BLaER1 treated with 17β-estradiol and CSF1 and Interleukin-3, amounts not matched to agents 10 nM and 100 nM (cell line): ENCODE measurements around the gene TTC4.

Experiments used
- H3K27ac ChIP-seq, 11 experiments: shearing (Covaris generic); formaldehyde crosslinking; 2 replicates each; pipeline ENCODE4 v1.8.1; 2022
- H3K27me3 ChIP-seq, 11 experiments: shearing (Covaris generic); formaldehyde crosslinking; 2 replicates each; pipeline ENCODE4 v1.8.1; 2022
- H3K36me3 ChIP-seq, 11 experiments: shearing (Covaris generic); formaldehyde crosslinking; 2 replicates each; pipeline ENCODE4 v1.8.1; 2022
- H3K4me1 ChIP-seq, 10 experiments: shearing (Covaris generic); formaldehyde crosslinking; 2 replicates each; pipeline ENCODE4 v1.8.1; 2022
- H3K4me2 ChIP-seq, 11 experiments: shearing (Covaris generic); formaldehyde crosslinking; 2 replicates each; pipeline ENCODE4 v1.8.1; 2022
- H3K4me3 ChIP-seq, 10 experiments: shearing (Covaris generic); formaldehyde crosslinking; 2 replicates each; pipeline ENCODE4 v1.8.1; 2022
- H3K9ac ChIP-seq, 11 experiments: shearing (Covaris generic); formaldehyde crosslinking; 2 replicates each; pipeline ENCODE4 v1.8.1; 2022
- H3K9me3 ChIP-seq, 11 experiments: shearing (Covaris generic); formaldehyde crosslinking; replicated peaks in 1 of 11; 2 replicates each; pipeline ENCODE4 v1.8.1; 2022
- H4K20me1 ChIP-seq, 11 experiments: shearing (Covaris generic); formaldehyde crosslinking; 2 replicates each; pipeline ENCODE4 v1.8.1; 2022
- Cebpa-rat ChIP-seq, 11 experiments: shearing (Covaris generic); IDR thresholded peaks; 2 replicates each; pipeline ENCODE4 v1.8.1; 2022

TTC4 gene

GRCh38 chr1:54681358-54681757 lies 34.3 kb upstream of the TTC4 start:
- TF ChIP-seq Cebpa-rat (IDR thresholded peaks at IDR 0.05): no peak
- no peaks in the 10 kb centered on the region for H3K27me3 ChIP-seq
- no peaks in the 10 kb centered on the region for H3K9me3 ChIP-seq

GRCh38 chr1:54683453-54683852 lies 32.2 kb upstream of the TTC4 start:
- no peak overlapping the region for H3K4me2 ChIP-seq
- no peaks in the 10 kb centered on the region for H3K9me3 ChIP-seq
- no peak overlapping the region for H3K4me3 ChIP-seq
- no peak overlapping the region for H3K27ac ChIP-seq
- H3K36me3 ChIP-seq: no peaks in the 10 kb centered on the region
- no peaks in the 10 kb centered on the region for H3K27me3 ChIP-seq
- H3K4me1 ChIP-seq: peaks cover 0 to 7% (median 0%) of the 10 kb centered on the region in 10 experiments; a peak in 2 of 20 replicates
- H4K20me1 ChIP-seq: no peaks in the 10 kb centered on the region
- TF ChIP-seq Cebpa-rat (IDR thresholded peaks at IDR 0.05): no peak
- no peak overlapping the region for H3K9ac ChIP-seq

More at GRCh38 chr1:54681358-54681757, 34.3 kb upstream of the TTC4 start:
- H3K36me3 ChIP-seq: no peaks in the 10 kb centered on the region
- no peak overlapping the region for H3K4me3 ChIP-seq
- H3K4me2 ChIP-seq: no peak overlapping the region
- H3K4me1 ChIP-seq: peaks cover 0 to 7% (median 0%) of the 10 kb centered on the region in 10 experiments; a peak in 2 of 20 replicates
- H3K9ac ChIP-seq: no peak overlapping the region
- H4K20me1 ChIP-seq: no peaks in the 10 kb centered on the region
- no peak overlapping the region for H3K27ac ChIP-seq

- no peaks in the 10 kb centered on the region for H3K36me3 ChIP-seq
- peaks cover 0 to 6% (median 0%) of the 10 kb centered on the region in 10 experiments; a peak in 3 of 20 replicates for H3K4me1 ChIP-seq
- no peak overlapping the region for H3K9ac ChIP-seq
- H3K9me3 ChIP-seq: no peaks in the 10 kb centered on the region
- H3K4me3 ChIP-seq: no peak overlapping the region
- H3K27me3 ChIP-seq: no peaks in the 10 kb centered on the region
- H3K27ac ChIP-seq: no peak overlapping the region
- no peaks in the 10 kb centered on the region for H4K20me1 ChIP-seq
- no peak overlapping the region for H3K4me2 ChIP-seq
- no peak for TF ChIP-seq Cebpa-rat (IDR thresholded peaks at IDR 0.05)
Observed at GRCh38 chr1:54685335-54685905, 30.2 kb upstream of the TTC4 start.

GRCh38 chr1:54686155-54686554 lies 29.5 kb upstream of the TTC4 start:
- no peak overlapping the region for H3K27ac ChIP-seq
- no peaks in the 10 kb centered on the region for H3K36me3 ChIP-seq
- no peak overlapping the region for H3K9ac ChIP-seq
- peaks cover 0 to 6% (median 0%) of the 10 kb centered on the region in 10 experiments; a peak in 3 of 20 replicates for H3K4me1 ChIP-seq
- no peak for TF ChIP-seq Cebpa-rat (IDR thresholded peaks at IDR 0.05)
- H3K27me3 ChIP-seq: no peaks in the 10 kb centered on the region
- H3K4me2 ChIP-seq: no peak overlapping the region
- H3K4me3 ChIP-seq: no peak overlapping the region
- no peaks in the 10 kb centered on the region for H3K9me3 ChIP-seq
- no peaks in the 10 kb centered on the region for H4K20me1 ChIP-seq

- H3K36me3 ChIP-seq: no peaks in the 10 kb centered on the region; a peak in 1 of 22 replicates
- no peak overlapping the region for H3K9ac ChIP-seq
- TF ChIP-seq Cebpa-rat (IDR thresholded peaks at IDR 0.05): no peak
- no peak overlapping the region for H3K4me3 ChIP-seq
- no peaks in the 10 kb centered on the region for H4K20me1 ChIP-seq
- no peak overlapping the region for H3K27ac ChIP-seq
- no peak overlapping the region for H3K4me2 ChIP-seq
- H3K4me1 ChIP-seq: no peaks in the 10 kb centered on the region
- no peaks in the 10 kb centered on the region for H3K27me3 ChIP-seq
- no peaks in the 10 kb centered on the region for H3K9me3 ChIP-seq
Observed at GRCh38 chr1:54694771-54695170, 20.9 kb upstream of the TTC4 start.

GRCh38 chr1:54695221-54695620 lies 20.4 kb upstream of the TTC4 start:
- Histone ChIP-seq H3K4me1 (no peaks in the 10 kb centered on the region), H3K9me3 (no peaks in the 10 kb centered on the region), H3K27ac (no peak overlapping the region), H4K20me1 (no peaks in the 10 kb centered on the region), H3K9ac (no peak overlapping the region), H3K36me3 (no peaks in the 10 kb centered on the region; a peak in 1 of 22 replicates), H3K27me3 (no peaks in the 10 kb centered on the region), H3K4me3 (no peak overlapping the region), H3K4me2 (no peak overlapping the region)
- no peak for TF ChIP-seq Cebpa-rat (IDR thresholded peaks at IDR 0.05)

GRCh38 chr1:54695764-54696163 lies 19.9 kb upstream of the TTC4 start:
- Histone ChIP-seq H3K36me3 (no peaks in the 10 kb centered on the region; a peak in 1 of 22 replicates), H3K4me3 (no peak overlapping the region), H3K4me2 (no peak overlapping the region), H3K4me1 (no peaks in the 10 kb centered on the region), H3K9ac (no peak overlapping the region), H3K27me3 (no peaks in the 10 kb centered on the region), H3K27ac (no peak overlapping the region), H3K9me3 (no peaks in the 10 kb centered on the region), H4K20me1 (no peaks in the 10 kb centered on the region)
- no peak for TF ChIP-seq Cebpa-rat (IDR thresholded peaks at IDR 0.05)

- Histone ChIP-seq H3K4me3 (no peak overlapping the region), H3K4me1 (no peaks in the 10 kb centered on the region), H3K36me3 (no peaks in the 10 kb centered on the region; a peak in 1 of 22 replicates), H3K9ac (no peak overlapping the region), H3K9me3 (no peaks in the 10 kb centered on the region), H3K4me2 (no peak overlapping the region), H4K20me1 (no peaks in the 10 kb centered on the region), H3K27ac (no peak overlapping the region), H3K27me3 (no peaks in the 10 kb centered on the region)
- no peak for TF ChIP-seq Cebpa-rat (IDR thresholded peaks at IDR 0.05)
Observed at GRCh38 chr1:54696262-54696661, 19.4 kb upstream of the TTC4 start.

- Histone ChIP-seq H3K4me1 (no peaks in the 10 kb centered on the region), H3K9me3 (no peaks in the 10 kb centered on the region), H3K27me3 (no peaks in the 10 kb centered on the region), H3K27ac (no peak overlapping the region), H4K20me1 (no peaks in the 10 kb centered on the region), H3K36me3 (no peaks in the 10 kb centered on the region; a peak in 1 of 22 replicates), H3K4me2 (no peak overlapping the region), H3K4me3 (no peak overlapping the region), H3K9ac (no peak overlapping the region)
- TF ChIP-seq Cebpa-rat (IDR thresholded peaks at IDR 0.05): no peak
Observed at GRCh38 chr1:54697896-54698295, 17.8 kb upstream of the TTC4 start.

GRCh38 chr1:54698346-54698745 lies 17.3 kb upstream of the TTC4 start:
- H3K4me3 ChIP-seq: no peak overlapping the region
- TF ChIP-seq Cebpa-rat (IDR thresholded peaks at IDR 0.05): no peak
- no peaks in the 10 kb centered on the region for H3K4me1 ChIP-seq
- no peaks in the 10 kb centered on the region; a peak in 1 of 22 replicates for H3K36me3 ChIP-seq
- H3K9me3 ChIP-seq: no peaks in the 10 kb centered on the region
- no peak overlapping the region for H3K9ac ChIP-seq
- no peak overlapping the region for H3K27ac ChIP-seq
- no peaks in the 10 kb centered on the region for H4K20me1 ChIP-seq
- no peak overlapping the region for H3K4me2 ChIP-seq
- H3K27me3 ChIP-seq: no peaks in the 10 kb centered on the region
